Mesenchymal stem cell (in vitro differentiated cells and primary cell): ENCODE data around the gene PRR30.
A peak's percentile ranks its signal among the peaks of the same experiment; 100 is the strongest.
"Not testable (repeated sequence)": the region's sequence is repeated elsewhere in the genome, so short reads cannot be mapped to it uniquely, and the experiment has no call there.

Experiments used
- DNase-seq: peaks from one replicate; pipeline ENCODE4 v3.0.0-alpha.2; 2013
- H2AFZ ChIP-seq: one replicate; pipeline ENCODE4 v1.6.1; 2013; ENCODE audit warnings: low read depth, mild to moderate bottlenecking, control low read depth, inconsistent platforms, low read length, moderate library complexity
- H2AK5ac ChIP-seq: 2 replicates; pipeline ENCODE4 v1.6.1; 2013; ENCODE audit warnings: low read length, moderate library complexity, mild to moderate bottlenecking, inconsistent platforms; ENCODE audit not compliant: severe bottlenecking
- H2BK120ac ChIP-seq: one replicate; pipeline ENCODE4 v1.6.1; 2013; ENCODE audit warnings: low read depth, mild to moderate bottlenecking, inconsistent platforms, low read length, moderate library complexity
- H2BK12ac ChIP-seq, 2 experiments: one replicate each; pipeline ENCODE4 v1.6.1; 2013; ENCODE audit warnings: inconsistent platforms in 2 of 2, low read length in 2 of 2, mild to moderate bottlenecking in 2 of 2, moderate library complexity in 2 of 2, control low read depth in 1 of 2
- H2BK15ac ChIP-seq: one replicate; pipeline ENCODE4 v1.6.1; 2013; ENCODE audit warnings: mild to moderate bottlenecking, low read depth, inconsistent platforms; ENCODE audit not compliant: poor library complexity, severe bottlenecking
- H2BK5ac ChIP-seq: 2 replicates; pipeline ENCODE4 v1.6.1; 2013; ENCODE audit warnings: low read depth, mild to moderate bottlenecking, low read length, control low read depth, inconsistent platforms; ENCODE audit not compliant: poor library complexity, severe bottlenecking
- H3K14ac ChIP-seq, 2 experiments: one replicate each; pipeline ENCODE4 v1.6.1; 2013; ENCODE audit warnings: inconsistent platforms in 2 of 2, low read length in 2 of 2, control low read depth in 1 of 2, mild to moderate bottlenecking in 1 of 2, moderate library complexity in 1 of 2
- H3K18ac ChIP-seq, 2 experiments: one replicate each; pipeline ENCODE4 v1.6.1; 2013; ENCODE audit warnings: inconsistent platforms in 2 of 2, low read length in 2 of 2, control low read depth in 1 of 2, low read depth in 1 of 2, mild to moderate bottlenecking in 1 of 2
- H3K23ac ChIP-seq, 2 experiments: one replicate each; pipeline ENCODE4 v1.6.1; 2013; ENCODE audit warnings: inconsistent platforms in 2 of 2, low read length in 2 of 2, mild to moderate bottlenecking in 2 of 2, moderate library complexity in 2 of 2, control low read depth in 1 of 2
- H3K27ac ChIP-seq: 2 replicates; pipeline ENCODE4 v1.5.1; 2013; ENCODE audit warnings: mild to moderate bottlenecking, moderate library complexity, low read length, control low read depth, inconsistent platforms; ENCODE audit not compliant: poor library complexity, severe bottlenecking
- H3K27me3 ChIP-seq, 2 experiments: 2 replicates each; pipeline versions ENCODE4 v1.6.1 to v1.7.0; 2013; ENCODE audit warnings: low read length in 2 of 2, mild to moderate bottlenecking in 2 of 2, moderate library complexity in 2 of 2, control low read depth in 1 of 2, inconsistent platforms in 1 of 2; ENCODE audit not compliant: control insufficient read depth in 1 of 2, insufficient read depth in 1 of 2
- H3K36me3 ChIP-seq, 2 experiments: 2 replicates each; pipeline versions ENCODE4 v1.6.1 to v1.7.0; 2013; ENCODE audit warnings: low read length in 2 of 2, control low read depth in 1 of 2, inconsistent platforms in 1 of 2, low read depth in 1 of 2, mild to moderate bottlenecking in 1 of 2; ENCODE audit not compliant: insufficient read depth in 2 of 2, control insufficient read depth in 1 of 2
- H3K4ac ChIP-seq, 2 experiments: one replicate each; pipeline ENCODE4 v1.6.1; 2013; ENCODE audit warnings: inconsistent platforms in 2 of 2, low read length in 2 of 2, mild to moderate bottlenecking in 2 of 2, moderate library complexity in 2 of 2, control low read depth in 1 of 2, low read depth in 1 of 2
- H3K4me1 ChIP-seq: 2 replicates; pipeline ENCODE4 v1.6.1; 2013; ENCODE audit warnings: low read depth, low read length, control low read depth; ENCODE audit not compliant: control insufficient read depth, insufficient read depth
- H3K4me2 ChIP-seq: 2 replicates; pipeline ENCODE4 v1.6.1; 2013; ENCODE audit warnings: low read length, mild to moderate bottlenecking, inconsistent platforms; ENCODE audit not compliant: poor library complexity, severe bottlenecking
- H3K4me3 ChIP-seq, 2 experiments: 2 replicates each; pipeline versions ENCODE4 v1.5.1 to v1.7.0; 2013; ENCODE audit warnings: low read length in 2 of 2, mild to moderate bottlenecking in 2 of 2, control low read depth in 1 of 2, low read depth in 1 of 2; ENCODE audit not compliant: insufficient read depth in 1 of 2
- H3K79me1 ChIP-seq: replicated peaks from 2 replicates; pipeline ENCODE4 v1.6.1; 2013; ENCODE audit warnings: mild to moderate bottlenecking, control low read depth, low read length, inconsistent platforms; ENCODE audit not compliant: poor library complexity, severe bottlenecking
- H3K9ac ChIP-seq: 2 replicates; pipeline ENCODE4 v1.7.0; 2013; ENCODE audit warnings: mild to moderate bottlenecking, low read length, moderate library complexity
- H3K9me3 ChIP-seq: 2 replicates; pipeline ENCODE4 v1.7.0; 2013; ENCODE audit warnings: mild to moderate bottlenecking, low read length; ENCODE audit not compliant: control insufficient read depth
- H4K8ac ChIP-seq: one replicate; pipeline ENCODE4 v1.6.1; 2013; ENCODE audit warnings: inconsistent platforms, mild to moderate bottlenecking, low read length, moderate library complexity
- H4K91ac ChIP-seq: one replicate; pipeline ENCODE4 v1.6.1; 2013; ENCODE audit warnings: mild to moderate bottlenecking, low read length, inconsistent platforms
- WGBS: methylation state at CpG from one replicate; pipeline ENCODE4 v1.1.7; 2013; ENCODE audit warnings: mixed read lengths; 5-methylcytosine and 5-hydroxymethylcytosine counted together

Gene PRR30

GRCh38 chr2:27175781-27176180, 36.6 kb upstream of the PRR30 start:
- not testable (repeated sequence) for H2BK120ac ChIP-seq, H3K9me3 ChIP-seq, H3K4me3 ChIP-seq, H3K4ac ChIP-seq, H3K9ac ChIP-seq, H3K27ac ChIP-seq, H4K91ac ChIP-seq, H2AFZ ChIP-seq, H2BK12ac ChIP-seq, H3K4me2 ChIP-seq, H2BK5ac ChIP-seq, H3K4me1 ChIP-seq, H2BK15ac ChIP-seq, H3K18ac ChIP-seq, H2AK5ac ChIP-seq, H4K8ac ChIP-seq, H3K14ac ChIP-seq, H3K36me3 ChIP-seq, DNase-seq, H3K79me1 ChIP-seq, H3K23ac ChIP-seq
- peaks cover 0 to 59% of the 10 kb centered on the region in 2 experiments for H3K27me3 ChIP-seq
- WGBS: 70% methylated on average over 3 of the region's 4 CpGs

- Histone ChIP-seq H3K14ac (no peak overlapping the region), H3K4me2 (no peak overlapping the region), H3K79me1 (no peaks in the 10 kb centered on the region), H2BK15ac (no peak overlapping the region), H4K91ac (no peak overlapping the region), H3K4me1 (peaks cover 1% of the 10 kb centered on the region), H3K23ac (no peak overlapping the region), H3K4me3 (no peak overlapping the region), H3K18ac (no peak overlapping the region), H4K8ac (no peak overlapping the region), H2AFZ (no peak overlapping the region), H3K4ac (no peak overlapping the region), H2AK5ac (no peak overlapping the region), H2BK12ac (no peak overlapping the region), H3K27me3 (peaks cover 0 to 59% of the 10 kb centered on the region in 2 experiments), H2BK5ac (no peak overlapping the region), H3K9me3 (no peaks in the 10 kb centered on the region), H3K27ac (no peak overlapping the region), H2BK120ac (no peak overlapping the region), H3K9ac (no peak overlapping the region), H3K36me3 (no peaks in the 10 kb centered on the region)
- 75% methylated on average over 7 of the region's 8 CpGs for WGBS
- DNase-seq: no peak
These were observed 36.1 kb upstream of the PRR30 start for GRCh38 chr2:27175330-27175729.

- H2BK5ac ChIP-seq: no peak overlapping the region
- no peak overlapping the region for H2BK15ac ChIP-seq
- no peak overlapping the region for H3K18ac ChIP-seq
- H2BK120ac ChIP-seq: no peak overlapping the region
- H3K36me3 ChIP-seq: no peaks in the 10 kb centered on the region
- WGBS: 67% methylated on average over 6 of the region's 6 CpGs
- H4K91ac ChIP-seq: no peak overlapping the region
- no peak overlapping the region for H2AK5ac ChIP-seq
- H3K4me3 ChIP-seq: no peak overlapping the region
- peaks cover 4% of the 10 kb centered on the region for H3K4me1 ChIP-seq
- peak; percentile 18 for DNase-seq
- H4K8ac ChIP-seq: no peak overlapping the region
- peaks cover 0 to 62% of the 10 kb centered on the region in 2 experiments for H3K27me3 ChIP-seq
- H2AFZ ChIP-seq: no peak overlapping the region
- H3K27ac ChIP-seq: no peak overlapping the region
- H3K9me3 ChIP-seq: no peaks in the 10 kb centered on the region
- H3K23ac ChIP-seq: no peak overlapping the region
- no peak overlapping the region for H3K14ac ChIP-seq
- H3K79me1 ChIP-seq: no peaks in the 10 kb centered on the region
- no peak overlapping the region for H3K9ac ChIP-seq
- H3K4me2 ChIP-seq: no peak overlapping the region
- no peak overlapping the region for H2BK12ac ChIP-seq
- H3K4ac ChIP-seq: no peak overlapping the region
These were observed 35.4 kb upstream of the PRR30 start for GRCh38 chr2:27174638-27175037.

- H3K18ac ChIP-seq: no peak overlapping the region
- no peak overlapping the region for H3K27ac ChIP-seq
- no peak overlapping the region for H4K8ac ChIP-seq
- H2BK15ac ChIP-seq: no peak overlapping the region
- no peak overlapping the region for H2BK120ac ChIP-seq
- no peak overlapping the region for H3K4ac ChIP-seq
- 76% methylated on average over 8 of the region's 8 CpGs for WGBS
- H2BK12ac ChIP-seq: no peak overlapping the region
- H3K9ac ChIP-seq: no peak overlapping the region
- H2AFZ ChIP-seq: no peak overlapping the region
- H3K23ac ChIP-seq: no peak overlapping the region
- H3K9me3 ChIP-seq: no peaks in the 10 kb centered on the region
- no peak overlapping the region for H3K14ac ChIP-seq
- H2AK5ac ChIP-seq: no peak overlapping the region
- H3K27me3 ChIP-seq: peaks cover 0 to 61% of the 10 kb centered on the region in 2 experiments
- H3K4me3 ChIP-seq: no peak overlapping the region
- no peak overlapping the region for H3K4me2 ChIP-seq
- H3K36me3 ChIP-seq: no peaks in the 10 kb centered on the region
- H2BK5ac ChIP-seq: no peak overlapping the region
- no peak overlapping the region for H4K91ac ChIP-seq
- H3K4me1 ChIP-seq: peaks cover 3% of the 10 kb centered on the region
- no peaks in the 10 kb centered on the region for H3K79me1 ChIP-seq
- no peak for DNase-seq
These were observed 32.2 kb upstream of the PRR30 start for GRCh38 chr2:27171351-27171848.
